HG02610 (cell line): ENCODE data around the gene ANKIB1.
"Not testable (repeated sequence)": the region's sequence is repeated elsewhere in the genome, so short reads cannot be mapped to it uniquely, and the experiment has no call there.

Experiments used
- ATAC-seq: cut with Tn5 transposase; IDR thresholded peaks from one replicate; pipeline ENCODE4 v1.9.1; 2021; ENCODE audit warnings: mild to moderate bottlenecking, moderate library complexity; ENCODE audit not compliant: unreplicated experiment

Gene ANKIB1

DNA sequence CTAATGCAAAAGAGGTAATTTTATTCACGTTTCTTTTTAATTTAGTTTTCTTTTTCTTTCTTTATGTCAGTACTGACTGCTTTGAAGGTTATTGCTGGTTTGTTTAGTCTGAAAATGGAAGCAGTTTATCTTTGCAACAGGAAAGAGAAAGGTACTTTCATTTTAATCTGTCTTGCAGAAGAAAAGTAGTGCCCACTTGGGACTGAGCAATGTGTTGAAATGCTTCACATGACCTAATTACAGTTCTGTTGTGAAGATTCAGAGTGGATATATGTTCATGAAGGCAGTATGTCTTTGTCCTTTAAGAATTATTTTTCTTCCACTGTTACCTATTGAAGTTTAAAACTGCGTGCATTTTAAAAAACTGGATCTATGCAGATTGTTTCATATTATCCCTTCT lies 80.1 kb downstream of the ANKIB1 start:
- ATAC-seq: peak; percentile 40

DNA sequence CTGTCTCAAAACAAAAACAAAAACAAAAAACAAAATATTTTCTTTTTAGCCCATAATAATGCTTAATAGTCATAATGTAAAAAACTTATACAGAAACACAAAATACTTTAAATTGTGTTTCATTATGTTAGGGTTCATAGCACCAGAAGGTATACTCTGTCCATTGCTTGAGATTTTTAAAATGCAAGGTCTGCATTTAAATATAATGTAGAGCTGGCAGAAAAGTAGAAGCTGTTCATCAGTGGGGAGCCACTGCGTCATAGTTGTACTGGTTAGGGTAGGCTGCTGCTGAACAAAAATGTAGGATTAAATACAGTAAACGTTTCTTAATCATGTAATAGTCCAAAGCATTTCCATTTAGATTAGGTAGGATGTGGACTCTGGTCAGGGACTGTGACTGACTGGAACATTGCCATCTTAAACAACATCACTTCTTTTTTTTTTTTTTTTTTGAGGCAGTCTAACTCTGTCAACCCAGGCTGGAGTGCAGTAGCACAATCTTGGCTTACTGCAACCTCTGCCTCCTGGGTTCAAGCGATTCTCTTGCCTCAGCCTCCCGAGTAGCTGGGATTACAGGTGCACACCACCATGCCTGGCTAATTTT lies 85.2 kb downstream of the ANKIB1 start:
- ATAC-seq: no peak

DNA sequence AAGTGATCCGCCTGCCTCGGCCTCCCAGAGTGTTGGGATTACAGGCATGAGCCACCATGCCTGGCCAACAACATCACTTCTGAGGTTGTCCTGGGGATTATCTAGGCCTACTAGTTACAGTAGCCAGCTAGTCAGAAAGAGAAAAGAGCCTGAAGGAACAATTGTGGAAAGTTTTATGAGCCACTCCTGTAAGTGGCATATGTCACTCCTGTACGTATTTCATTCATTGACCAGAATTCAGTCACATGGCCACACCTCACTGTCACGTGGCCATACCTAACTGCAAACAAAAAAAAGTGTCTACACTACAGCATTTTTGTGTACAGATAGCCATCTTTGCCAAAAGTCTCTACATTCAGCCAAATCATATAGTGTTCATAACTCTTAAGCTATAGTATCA lies 85.7 kb downstream of the ANKIB1 start:
- ATAC-seq: no peak

DNA sequence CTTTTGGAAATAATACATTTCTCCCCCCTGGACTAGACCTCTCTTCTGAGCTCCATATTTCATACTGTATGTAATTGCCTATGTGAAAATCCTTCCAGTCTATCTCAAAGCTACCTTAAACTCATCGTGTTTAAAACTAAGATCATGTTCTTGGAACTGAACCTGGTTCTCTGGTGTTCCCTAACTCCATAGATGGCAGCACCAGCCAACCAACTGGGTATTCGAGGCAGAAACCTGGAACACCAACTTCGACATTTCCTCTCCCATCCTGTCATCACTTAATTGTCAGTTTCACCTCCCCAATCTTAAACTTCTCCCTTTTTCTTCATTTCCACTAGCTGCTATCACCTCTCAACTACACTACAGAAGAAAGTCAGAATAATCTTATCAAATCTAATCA lies 87.0 kb downstream of the ANKIB1 start:
- no peak for ATAC-seq

DNA sequence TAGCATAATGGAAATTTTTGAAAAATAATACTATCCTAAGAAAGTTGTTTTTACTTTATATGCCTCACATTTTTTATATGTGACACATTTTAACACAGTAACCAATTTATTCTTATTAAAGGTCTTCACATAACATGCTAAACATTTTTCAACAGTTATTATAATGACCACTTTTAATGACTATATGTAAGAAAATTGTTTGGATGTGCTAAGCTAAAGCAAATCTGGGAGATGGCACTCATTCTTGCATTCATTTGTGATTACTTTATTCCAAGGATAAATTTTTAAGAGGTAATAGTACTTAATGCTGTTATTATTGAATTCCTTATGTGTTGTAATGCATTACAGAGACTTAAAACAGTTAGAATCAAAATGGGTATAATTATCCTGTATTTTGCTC lies 88.1 kb downstream of the ANKIB1 start:
- ATAC-seq: no peak

DNA sequence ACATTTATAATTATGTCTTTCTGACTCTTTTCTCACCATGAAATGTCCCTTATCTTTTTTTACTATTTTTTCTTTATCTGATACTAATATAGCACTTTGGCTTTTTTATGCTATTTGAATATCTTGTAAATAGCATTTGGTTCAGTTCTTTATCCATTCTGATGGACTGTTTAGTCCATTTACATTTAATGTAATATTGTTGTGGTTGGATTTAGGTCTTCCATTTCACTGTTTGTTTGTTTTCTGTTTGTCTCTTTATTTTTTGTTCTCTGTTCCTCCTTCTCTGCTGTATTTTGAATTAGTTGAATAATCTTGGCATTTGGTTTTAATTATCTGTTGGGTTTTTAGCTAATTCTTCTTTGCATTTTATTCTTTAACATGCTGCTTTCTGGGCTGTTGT lies 89.8 kb downstream of the ANKIB1 start:
- no peak for ATAC-seq

DNA sequence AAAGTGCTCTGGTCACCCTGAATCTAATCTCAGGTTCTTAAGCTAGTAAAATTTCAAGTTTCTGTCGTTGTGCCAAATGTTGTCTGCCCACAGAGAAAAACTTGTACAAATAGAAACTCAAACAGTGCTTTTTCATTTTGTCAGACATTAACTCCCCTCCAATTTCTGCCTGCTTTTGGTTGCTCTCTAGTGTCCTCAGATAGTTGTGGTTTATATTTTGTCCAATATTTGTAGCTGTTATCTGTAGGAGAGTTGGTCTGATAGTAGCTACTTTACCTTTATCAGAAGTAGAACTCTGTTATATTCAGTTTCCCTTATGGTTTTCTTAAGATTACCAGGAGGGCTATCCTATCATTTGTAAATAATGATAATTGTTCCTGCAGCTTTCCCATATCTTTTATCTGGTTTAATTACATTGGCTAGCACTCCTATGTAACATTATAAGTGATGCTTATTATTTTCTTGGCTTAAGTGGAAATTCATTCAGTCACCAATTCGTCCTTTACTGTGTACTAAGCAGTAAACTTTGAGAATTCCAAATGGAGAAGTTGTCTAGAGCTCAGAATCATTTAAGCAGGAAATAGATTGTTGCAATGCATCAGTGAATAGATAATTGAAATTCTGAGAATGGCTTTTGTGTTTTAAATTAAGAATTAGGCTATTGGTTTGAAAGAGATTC lies 91.0 kb downstream of the ANKIB1 start:
- ATAC-seq: no peak

DNA sequence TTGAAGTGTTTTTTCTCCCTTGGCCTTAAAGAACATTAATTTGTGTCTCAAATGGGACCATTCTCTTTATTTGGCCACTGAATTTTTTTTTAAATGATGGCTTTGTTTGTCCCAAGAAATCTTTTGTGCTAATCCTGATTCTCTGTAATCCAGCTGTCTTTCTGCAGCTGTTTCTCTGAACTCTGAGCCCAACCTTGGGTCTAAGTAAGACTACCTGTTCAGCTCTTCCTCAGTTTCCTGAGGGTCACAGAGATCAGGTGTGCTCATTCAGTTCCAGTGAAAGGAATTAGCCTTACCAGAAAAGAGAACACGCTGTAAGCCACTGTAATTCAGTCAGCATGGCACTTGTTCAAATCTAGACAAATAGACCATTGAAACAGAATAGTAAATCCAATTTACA lies 94.2 kb downstream of the ANKIB1 start:
- no peak for ATAC-seq

DNA sequence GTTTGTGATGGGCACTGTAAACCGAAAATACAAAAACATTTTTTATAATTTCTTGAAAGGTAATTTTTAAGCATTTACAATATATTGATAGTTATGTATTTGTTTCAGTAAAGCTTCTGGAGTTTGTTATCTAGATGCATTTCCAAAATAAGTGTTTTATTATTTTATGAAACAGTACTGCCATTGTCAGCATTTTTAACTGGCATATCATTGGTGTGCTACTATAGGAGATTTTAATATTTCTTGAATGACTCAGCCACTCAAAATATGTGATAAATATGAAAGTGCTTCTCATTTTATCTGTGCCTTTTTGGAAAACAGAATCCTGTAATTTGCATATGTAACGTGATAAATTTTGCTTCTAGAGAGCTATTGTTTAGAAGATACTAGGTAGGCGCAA lies 97.9 kb downstream of the ANKIB1 start:
- no peak for ATAC-seq

DNA sequence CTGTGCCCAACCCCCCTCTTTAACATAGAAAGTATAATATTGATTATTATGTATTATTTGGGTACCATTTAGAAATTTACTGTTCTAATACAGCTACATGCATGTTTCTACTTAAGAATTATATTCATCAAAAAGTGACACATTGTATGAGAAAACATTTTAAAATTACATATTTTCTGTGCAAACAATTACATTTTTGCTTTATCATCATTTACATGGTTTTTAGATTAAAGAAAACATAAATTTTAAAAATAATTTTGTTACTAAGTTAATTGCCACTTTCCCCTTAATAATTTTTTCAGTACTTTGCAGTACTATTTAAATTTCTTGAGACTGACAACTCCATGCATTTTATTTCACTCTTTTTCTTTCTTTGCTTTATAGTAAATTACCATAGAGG lies 106.2 kb downstream of the ANKIB1 start:
- ATAC-seq: no peak

DNA sequence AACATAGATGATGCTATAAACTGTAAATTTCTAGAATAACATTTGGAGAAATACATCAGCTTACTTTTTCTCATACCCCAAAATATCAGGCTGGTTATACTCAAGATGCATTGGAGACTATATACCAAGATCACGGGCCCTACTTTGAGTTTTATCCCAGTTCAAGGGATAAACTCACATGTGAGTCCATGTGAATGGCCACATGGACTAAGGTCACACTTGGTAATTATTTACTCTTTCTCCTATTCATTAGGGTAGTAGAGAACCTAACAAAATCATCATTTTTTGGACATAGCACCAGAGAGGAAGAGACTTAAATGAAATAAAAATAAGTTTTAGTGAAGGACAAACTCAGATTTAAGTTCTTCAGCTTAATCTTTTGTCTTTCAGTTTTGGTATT lies 108.4 kb downstream of the ANKIB1 start:
- ATAC-seq: no peak

DNA sequence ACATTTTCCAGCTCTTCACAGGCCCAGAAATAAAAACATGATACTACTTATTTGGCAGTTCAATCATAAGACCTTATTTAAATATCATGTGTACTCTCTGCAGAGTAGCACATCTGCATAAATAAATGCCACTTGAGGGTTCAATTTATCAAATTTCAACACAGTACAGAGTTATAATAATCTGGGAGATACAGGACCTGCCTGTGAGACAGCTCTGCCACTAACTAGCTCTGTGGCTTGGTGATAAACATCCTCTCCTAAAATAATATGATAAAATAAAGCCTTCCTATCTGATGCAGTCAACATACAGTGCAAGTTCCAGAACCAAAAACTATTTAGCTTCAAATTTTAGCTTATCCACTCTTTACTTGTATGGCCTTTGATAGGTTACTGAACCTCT lies 110.6 kb downstream of the ANKIB1 start:
- no peak for ATAC-seq

DNA sequence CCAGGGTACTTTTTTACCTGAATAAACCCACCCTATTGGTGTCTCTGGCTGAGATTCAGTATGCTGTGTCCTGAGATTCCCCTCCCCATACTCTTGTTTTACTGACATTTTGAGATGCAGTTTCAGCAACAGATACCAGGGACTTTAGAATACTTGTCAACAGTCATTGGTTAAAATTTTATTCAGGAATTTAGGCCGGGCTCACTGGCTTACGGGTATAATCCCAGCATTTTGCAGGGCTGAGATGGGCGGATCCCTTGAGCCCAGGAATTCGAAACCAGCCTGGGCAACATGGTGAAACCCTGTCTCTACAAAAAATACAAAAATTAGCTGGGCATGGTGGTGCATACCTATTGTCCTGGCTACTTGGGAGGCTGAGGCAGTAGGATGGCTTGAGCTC lies 111.5 kb downstream of the ANKIB1 start:
- no peak for ATAC-seq

DNA sequence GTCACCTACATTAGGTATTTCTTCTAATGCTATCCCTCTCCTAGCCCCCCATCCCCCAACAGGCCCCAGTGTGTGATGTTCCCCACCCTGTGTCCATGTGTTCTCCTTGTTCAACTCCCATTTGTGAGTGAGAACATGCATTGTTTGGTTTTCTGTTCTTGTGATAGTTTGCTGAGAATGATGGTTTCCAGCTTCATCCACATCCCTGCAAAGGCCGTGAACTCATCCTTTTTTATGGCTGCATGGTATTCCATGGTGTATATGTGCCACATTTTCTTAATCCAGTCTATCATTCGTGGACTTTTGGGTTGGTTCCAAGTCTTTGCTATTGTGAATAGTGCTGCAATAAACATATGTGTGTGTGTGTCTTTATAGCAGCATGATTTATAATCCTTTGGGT lies 113.4 kb downstream of the ANKIB1 start:
- ATAC-seq: not testable (repeated sequence)

DNA sequence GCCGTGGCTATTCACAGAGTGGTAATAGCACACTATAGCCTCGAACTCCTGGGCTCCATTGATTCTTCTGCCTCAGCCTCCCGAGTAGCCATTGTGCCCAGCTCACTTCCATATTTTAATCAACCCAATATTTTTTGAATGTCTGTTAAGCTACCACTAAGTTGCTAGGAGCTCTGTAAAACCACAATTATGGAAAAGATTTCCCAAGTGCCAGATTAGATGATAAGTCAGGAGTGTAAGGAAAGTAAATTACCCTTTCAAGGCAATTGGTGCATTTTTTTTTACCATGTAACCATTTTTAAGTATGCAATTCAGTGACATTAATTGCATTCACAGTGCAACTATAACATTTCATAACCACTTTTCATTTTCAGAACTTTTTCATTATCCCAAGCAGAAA lies 114.0 kb downstream of the ANKIB1 start:
- ATAC-seq: no peak

DNA sequence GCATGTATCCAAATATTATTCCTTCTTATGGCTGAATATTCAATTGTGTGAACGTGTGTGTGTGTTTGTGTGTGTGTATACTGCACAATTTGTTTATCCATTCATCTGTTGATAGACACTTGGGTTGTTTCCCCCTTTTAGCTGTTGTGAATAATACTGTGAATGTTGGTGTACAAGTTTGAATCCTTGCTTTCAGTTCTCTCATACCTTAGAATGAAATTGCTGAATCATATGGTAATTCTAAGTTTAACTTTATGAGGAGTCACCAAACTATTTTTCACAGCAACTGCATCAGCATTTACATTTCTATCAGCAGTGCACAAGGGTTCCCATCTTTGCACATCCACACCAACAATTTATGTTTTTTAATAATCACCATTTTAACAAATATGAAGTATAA lies 114.6 kb downstream of the ANKIB1 start:
- no peak for ATAC-seq

DNA sequence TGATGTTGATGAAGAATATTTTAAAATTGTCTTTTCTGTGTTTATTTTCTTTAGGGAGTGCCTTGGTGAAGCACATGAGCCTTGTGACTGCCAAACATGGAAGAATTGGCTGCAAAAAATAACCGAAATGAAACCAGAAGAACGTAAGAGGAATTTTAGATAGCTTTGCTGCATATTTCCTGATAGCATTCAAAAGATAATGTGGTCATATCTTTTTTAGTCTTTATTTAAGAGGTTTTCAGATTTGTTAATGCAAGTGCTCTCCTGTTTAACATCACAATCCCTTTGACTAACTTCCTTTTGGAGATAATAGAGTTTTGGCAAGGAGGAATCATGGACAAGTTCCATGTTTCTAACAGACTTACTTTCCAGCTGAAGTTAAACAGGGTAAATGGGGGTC lies 116.4 kb downstream of the ANKIB1 start:
- ATAC-seq: no peak

DNA sequence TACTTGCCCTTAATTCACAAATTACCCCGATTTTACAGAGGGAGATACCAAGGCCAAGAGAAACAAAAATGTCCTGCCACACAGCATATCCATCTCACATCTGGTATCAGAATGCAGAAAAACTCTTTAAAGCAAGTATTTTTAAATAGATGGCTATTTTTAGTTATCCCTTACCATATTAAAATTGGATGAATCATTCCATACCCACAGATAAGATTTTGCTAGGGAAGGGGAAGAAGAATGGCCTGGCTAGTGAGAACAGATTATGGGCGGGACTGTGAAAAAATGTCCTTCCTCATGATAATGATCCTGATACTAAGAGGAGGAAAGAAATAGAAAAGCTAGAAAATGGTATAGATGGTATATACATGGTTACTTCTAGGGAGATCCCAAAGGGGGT lies 121.0 kb downstream of the ANKIB1 start:
- ATAC-seq: no peak

DNA sequence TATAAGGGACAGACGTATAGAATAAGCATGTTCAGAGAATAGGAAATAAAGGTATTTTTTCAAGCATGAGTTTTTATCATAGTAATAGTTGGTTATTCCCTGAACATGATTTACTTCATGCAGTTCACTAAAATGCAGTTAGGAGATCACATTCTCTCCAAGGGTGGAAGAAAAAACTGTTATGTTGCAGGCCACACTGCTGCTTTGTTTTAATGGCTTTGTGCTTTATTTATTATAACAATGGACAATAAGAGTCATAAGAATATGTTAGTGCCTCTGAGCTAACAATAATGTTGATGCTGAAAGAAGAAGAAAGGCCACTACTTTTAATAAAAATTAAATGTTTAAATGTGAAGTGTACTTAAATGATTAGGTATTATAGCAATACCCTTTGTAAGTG lies 123.0 kb downstream of the ANKIB1 start:
- no peak for ATAC-seq

DNA sequence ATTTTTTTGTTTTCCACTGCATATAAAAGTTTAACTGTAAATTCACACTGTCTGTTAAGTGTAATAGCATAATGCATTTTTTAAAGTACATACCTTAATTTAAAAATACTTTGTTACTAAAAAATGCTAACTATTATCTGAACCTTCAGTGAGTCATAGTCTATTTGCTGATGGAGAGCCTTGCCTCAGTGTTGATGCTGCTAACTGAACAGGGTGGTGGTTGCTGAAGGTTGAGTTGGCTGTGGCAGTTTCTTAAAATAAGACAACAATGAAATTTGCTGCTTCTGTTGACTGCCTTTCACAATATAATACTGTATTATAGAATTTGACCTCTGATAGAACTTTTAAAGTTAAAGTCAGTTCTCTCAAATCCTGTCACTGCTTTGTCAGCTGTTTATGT lies 129.2 kb downstream of the ANKIB1 start:
- ATAC-seq: no peak

DNA sequence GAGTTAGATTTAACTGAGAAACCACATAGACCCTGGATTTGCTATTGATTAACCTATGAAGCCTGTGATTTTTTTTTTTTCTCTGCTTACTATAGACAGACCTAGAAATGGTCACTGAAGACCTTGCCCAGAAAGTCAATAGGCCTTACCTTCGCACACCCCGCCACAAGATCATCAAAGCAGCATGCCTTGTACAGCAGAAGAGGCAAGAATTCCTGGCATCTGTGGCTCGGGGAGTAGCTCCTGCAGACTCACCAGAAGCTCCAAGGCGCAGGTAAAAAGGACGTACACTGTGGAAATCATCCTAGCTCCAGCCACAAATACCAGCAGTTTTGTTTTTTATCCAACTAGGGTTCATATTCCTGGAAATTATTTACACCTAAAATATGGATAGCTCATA lies 145.3 kb downstream of the ANKIB1 start:
- no peak for ATAC-seq

DNA sequence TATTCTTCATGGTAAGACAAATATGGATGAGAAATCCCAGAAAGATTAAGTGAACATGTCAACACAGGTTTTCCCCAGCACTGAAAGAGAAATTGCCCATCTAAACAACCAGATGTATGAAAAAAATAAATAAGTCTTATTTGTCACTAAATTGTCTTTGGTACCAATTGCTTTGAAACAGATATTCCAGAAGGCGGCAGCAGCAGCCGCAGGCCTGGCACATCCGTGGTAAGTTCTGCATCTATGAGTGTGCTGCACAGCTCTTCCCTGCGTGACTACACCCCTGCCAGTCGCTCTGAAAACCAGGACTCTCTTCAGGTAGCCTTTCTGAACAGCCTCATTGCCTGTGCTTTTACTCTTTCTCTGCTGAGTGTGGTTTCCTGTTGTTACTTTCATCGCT lies 151.8 kb downstream of the ANKIB1 start:
- ATAC-seq: no peak

DNA sequence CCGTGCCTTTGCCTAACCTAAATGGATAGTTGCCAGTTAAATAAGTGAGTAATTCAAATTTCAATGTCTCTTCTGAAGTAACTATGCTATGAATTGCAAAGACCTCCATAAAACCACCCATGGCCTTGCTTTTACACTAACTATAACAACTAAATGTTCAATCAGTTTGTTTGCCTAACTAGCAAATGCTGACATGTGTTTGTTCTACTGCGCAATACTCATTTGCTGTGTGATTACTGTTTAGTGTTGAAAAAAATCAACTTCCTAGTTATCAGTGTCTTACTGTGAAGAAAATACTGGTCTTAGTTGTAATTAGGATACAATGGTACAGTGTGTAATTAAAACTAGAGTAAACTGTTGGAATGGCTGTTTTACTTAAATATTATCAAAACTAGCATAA lies 154.2 kb downstream of the ANKIB1 start:
- ATAC-seq: no peak
